Prostate gland (tissue), 2 donors: ENCODE measurements around the gene ARHGAP5.

Experiments used
- POLR2AphosphoS5 ChIP-seq: sonication (generic); formaldehyde crosslinking; IDR thresholded peaks from one replicate; pipeline ENCODE4 v1.6.1; 2017; ENCODE audit warnings: antibody characterized with exemption
- TF ChIP-seq, protein P1 (sequence below), 4 experiments: fragments of 200-600 bp in 2 of 4; fragments of 450-650 bp in 2 of 4; sonication (generic) in 2 of 4; IDR thresholded peaks; 1 replicate in 3 of 4; 2 replicates in 1 of 4; pipeline ENCODE4 v1.5.1; 2016 to 2019; ENCODE audit warnings: antibody characterized with exemption in 4 of 4, mild to moderate bottlenecking in 2 of 4, moderate library complexity in 2 of 4

DNA sequence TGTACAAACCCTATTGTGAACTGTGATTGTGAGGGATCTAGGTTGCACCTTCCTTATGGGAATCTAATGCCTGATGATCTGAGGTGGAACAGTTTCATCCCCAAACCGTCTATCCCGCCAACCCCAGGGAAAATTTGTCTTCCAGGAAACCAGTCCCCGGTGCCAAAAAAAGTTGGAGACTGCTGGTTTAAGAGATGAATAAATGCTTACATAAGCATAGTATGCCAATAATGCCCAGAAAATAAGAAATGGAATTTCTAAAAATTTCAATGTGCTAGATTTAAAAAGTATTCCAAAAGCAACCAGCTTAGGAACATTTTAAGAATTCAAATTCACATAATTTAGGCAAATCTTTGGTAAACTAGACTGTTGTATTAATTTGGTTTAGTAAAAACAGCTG lies 131.4 kb downstream of the ARHGAP5 start:
- TF ChIP-seq, protein P1, sequence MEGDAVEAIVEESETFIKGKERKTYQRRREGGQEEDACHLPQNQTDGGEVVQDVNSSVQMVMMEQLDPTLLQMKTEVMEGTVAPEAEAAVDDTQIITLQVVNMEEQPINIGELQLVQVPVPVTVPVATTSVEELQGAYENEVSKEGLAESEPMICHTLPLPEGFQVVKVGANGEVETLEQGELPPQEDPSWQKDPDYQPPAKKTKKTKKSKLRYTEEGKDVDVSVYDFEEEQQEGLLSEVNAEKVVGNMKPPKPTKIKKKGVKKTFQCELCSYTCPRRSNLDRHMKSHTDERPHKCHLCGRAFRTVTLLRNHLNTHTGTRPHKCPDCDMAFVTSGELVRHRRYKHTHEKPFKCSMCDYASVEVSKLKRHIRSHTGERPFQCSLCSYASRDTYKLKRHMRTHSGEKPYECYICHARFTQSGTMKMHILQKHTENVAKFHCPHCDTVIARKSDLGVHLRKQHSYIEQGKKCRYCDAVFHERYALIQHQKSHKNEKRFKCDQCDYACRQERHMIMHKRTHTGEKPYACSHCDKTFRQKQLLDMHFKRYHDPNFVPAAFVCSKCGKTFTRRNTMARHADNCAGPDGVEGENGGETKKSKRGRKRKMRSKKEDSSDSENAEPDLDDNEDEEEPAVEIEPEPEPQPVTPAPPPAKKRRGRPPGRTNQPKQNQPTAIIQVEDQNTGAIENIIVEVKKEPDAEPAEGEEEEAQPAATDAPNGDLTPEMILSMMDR (IDR thresholded peaks at IDR 0.05): no peak
- TF ChIP-seq POLR2AphosphoS5: no peak
